Measurements from ENCODE around the gene PTPRT.
A peak's percentile ranks its signal among the peaks of the same experiment; 100 is the strongest.

PTPRT gene

DNA sequence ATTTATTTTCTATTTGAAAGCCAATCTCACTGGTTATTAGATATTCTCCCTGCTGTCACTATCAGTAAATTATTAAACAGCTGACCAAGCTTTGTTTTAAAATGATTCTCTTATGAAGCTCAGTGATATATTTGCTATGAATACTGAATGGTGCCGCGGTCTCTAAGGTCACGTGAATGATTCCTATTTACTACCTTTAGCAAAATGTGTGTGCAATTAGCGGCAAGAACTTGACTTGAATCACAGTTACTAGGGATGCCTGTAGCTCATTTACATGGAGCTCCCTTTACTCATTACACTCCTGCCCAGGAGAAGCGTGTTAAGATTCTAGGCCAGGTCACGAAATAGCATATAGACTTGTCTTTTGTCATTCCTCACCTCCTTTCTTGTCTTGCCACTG is 12.4 kb upstream of the PTPRT start:
- H3K36me3 ChIP-seq (ENCODE audit: control insufficient read depth, insufficient read depth, low read length, severe bottlenecking), result no peaks in the 10 kb centered on the region
- H3K9me3 ChIP-seq (ENCODE audit: control insufficient read depth, low read length), result no peaks in the 10 kb centered on the region
- H3K27me3 ChIP-seq (replicated peaks; ENCODE audit: control insufficient read depth, insufficient read depth, low read length), result no peaks in the 10 kb centered on the region
- DNase-seq (ENCODE audit: low read depth), result no peak
- H3K9ac ChIP-seq (ENCODE audit: low read length), result no peak overlapping the region
- no peaks in the 10 kb centered on the region for H3K4me1 ChIP-seq (ENCODE audit: control insufficient read depth, insufficient read depth, low read length)
- no peak overlapping the region for H3K4me3 ChIP-seq (ENCODE audit: low read length)

DNA sequence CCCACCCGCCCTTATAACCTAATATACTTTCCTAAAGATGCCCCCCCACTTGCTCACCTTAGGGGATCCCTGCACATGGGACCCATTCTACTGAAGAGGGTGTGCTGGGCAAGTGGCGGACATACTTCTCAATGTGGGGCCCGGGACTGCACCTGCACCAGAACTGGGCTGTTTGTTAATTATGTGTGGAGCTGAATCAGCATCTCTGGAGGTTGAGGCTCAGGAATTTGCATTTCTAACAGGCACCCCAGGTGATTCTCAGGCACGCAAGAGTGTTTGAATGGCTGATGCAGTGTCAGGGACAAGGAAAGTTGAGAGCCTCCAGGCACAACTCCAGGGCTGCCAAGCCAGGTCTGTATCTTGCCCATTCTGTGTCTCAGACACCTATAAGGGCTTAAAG is 8.9 kb upstream of the PTPRT start:
- Histone ChIP-seq H3K36me3 (ENCODE audit: control insufficient read depth, insufficient read depth, low read length, severe bottlenecking) (no peaks in the 10 kb centered on the region), H3K27me3 (replicated peaks; ENCODE audit: control insufficient read depth, insufficient read depth, low read length) (no peaks in the 10 kb centered on the region), H3K9me3 (ENCODE audit: control insufficient read depth, low read length) (no peaks in the 10 kb centered on the region), H3K9ac (ENCODE audit: low read length) (no peak overlapping the region), H3K4me3 (ENCODE audit: low read length) (no peak overlapping the region), H3K4me1 (ENCODE audit: control insufficient read depth, insufficient read depth, low read length) (no peaks in the 10 kb centered on the region)
- DNase-seq (ENCODE audit: low read depth), result no peak

DNA sequence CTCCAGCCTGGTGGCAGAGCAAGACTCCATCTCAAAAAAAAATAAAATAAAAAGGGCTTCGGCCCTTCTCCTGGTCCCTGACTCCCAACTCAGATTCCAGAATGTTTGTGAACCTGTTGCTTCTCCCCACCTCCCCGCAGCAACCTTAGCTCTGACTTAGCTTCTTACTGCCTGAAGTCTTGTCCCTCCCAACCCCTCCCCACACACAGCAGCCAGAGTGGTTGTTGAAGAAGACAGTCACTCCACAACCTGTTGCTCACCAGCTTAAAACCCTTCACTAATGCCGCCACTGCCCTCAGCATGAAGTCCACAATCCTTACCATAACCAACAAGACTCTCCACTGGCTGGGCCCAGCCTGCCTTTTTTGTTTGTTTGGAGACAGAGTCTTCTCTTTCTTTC is 6.5 kb upstream of the PTPRT start:
- Histone ChIP-seq H3K9ac (ENCODE audit: low read length) (no peak overlapping the region), H3K27me3 (replicated peaks; ENCODE audit: control insufficient read depth, insufficient read depth, low read length) (peaks cover 6% of the 10 kb centered on the region), H3K9me3 (ENCODE audit: control insufficient read depth, low read length) (no peaks in the 10 kb centered on the region), H3K36me3 (ENCODE audit: control insufficient read depth, insufficient read depth, low read length, severe bottlenecking) (no peaks in the 10 kb centered on the region), H3K4me3 (ENCODE audit: low read length) (no peak overlapping the region), H3K4me1 (ENCODE audit: control insufficient read depth, insufficient read depth, low read length) (peaks cover 13% of the 10 kb centered on the region)
- DNase-seq (ENCODE audit: low read depth), result no peak

DNA sequence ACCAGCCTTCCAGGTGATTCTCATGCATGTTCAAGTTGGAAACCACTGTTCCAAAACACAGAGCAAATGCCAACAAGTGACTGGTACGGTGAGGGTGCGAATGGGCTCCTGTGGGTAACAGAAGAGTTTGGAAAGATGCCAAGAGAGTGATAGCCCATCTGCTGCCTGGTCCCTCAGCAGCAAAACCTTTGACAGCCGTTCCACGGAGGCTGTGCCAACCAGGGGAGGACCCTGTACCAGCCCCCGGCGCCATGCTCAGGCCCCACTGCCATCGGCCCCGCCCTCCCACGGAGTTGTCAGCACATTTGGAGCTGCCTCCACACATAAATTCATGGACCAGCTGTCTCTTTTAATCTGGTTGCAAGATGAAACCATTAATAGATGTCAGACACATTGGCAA is 4.4 kb upstream of the PTPRT start:
- Histone ChIP-seq H3K27me3 (replicated peaks; ENCODE audit: control insufficient read depth, insufficient read depth, low read length) (peaks cover 13% of the 10 kb centered on the region), H3K4me3 (ENCODE audit: low read length) (no peak overlapping the region), H3K9ac (ENCODE audit: low read length) (no peak overlapping the region), H3K36me3 (ENCODE audit: control insufficient read depth, insufficient read depth, low read length, severe bottlenecking) (no peaks in the 10 kb centered on the region), H3K4me1 (ENCODE audit: control insufficient read depth, insufficient read depth, low read length) (peaks cover 13% of the 10 kb centered on the region), H3K9me3 (ENCODE audit: control insufficient read depth, low read length) (no peaks in the 10 kb centered on the region)
- DNase-seq (ENCODE audit: low read depth), result no peak

DNA sequence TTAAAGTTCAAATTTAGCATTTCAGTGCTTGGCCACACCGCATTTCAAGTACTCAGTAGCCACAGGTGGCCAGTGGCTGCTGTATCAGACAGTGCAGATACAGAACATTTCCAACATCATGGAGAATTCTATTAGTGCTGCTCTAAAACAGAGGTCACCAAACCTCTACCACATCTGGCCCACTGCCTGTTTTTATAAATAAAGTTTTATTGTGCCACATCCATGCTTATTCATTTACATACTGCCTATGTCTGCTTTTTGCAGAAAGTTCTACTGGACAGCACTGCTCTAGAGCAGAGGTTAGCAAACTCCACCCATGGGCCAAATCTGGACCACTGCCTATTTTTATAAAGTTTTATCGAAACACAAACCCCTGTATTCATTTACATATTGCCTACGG is 3.7 kb upstream of the PTPRT start:
- no peak overlapping the region for H3K9ac ChIP-seq (ENCODE audit: low read length)
- H3K4me1 ChIP-seq (ENCODE audit: control insufficient read depth, insufficient read depth, low read length), result peaks cover 13% of the 10 kb centered on the region
- H3K4me3 ChIP-seq (ENCODE audit: low read length), result no peak overlapping the region
- no peaks in the 10 kb centered on the region for H3K9me3 ChIP-seq (ENCODE audit: control insufficient read depth, low read length)
- no peaks in the 10 kb centered on the region for H3K36me3 ChIP-seq (ENCODE audit: control insufficient read depth, insufficient read depth, low read length, severe bottlenecking)
- peaks cover 14% of the 10 kb centered on the region for H3K27me3 ChIP-seq (replicated peaks; ENCODE audit: control insufficient read depth, insufficient read depth, low read length)
- DNase-seq (ENCODE audit: low read depth), result no peak

DNA sequence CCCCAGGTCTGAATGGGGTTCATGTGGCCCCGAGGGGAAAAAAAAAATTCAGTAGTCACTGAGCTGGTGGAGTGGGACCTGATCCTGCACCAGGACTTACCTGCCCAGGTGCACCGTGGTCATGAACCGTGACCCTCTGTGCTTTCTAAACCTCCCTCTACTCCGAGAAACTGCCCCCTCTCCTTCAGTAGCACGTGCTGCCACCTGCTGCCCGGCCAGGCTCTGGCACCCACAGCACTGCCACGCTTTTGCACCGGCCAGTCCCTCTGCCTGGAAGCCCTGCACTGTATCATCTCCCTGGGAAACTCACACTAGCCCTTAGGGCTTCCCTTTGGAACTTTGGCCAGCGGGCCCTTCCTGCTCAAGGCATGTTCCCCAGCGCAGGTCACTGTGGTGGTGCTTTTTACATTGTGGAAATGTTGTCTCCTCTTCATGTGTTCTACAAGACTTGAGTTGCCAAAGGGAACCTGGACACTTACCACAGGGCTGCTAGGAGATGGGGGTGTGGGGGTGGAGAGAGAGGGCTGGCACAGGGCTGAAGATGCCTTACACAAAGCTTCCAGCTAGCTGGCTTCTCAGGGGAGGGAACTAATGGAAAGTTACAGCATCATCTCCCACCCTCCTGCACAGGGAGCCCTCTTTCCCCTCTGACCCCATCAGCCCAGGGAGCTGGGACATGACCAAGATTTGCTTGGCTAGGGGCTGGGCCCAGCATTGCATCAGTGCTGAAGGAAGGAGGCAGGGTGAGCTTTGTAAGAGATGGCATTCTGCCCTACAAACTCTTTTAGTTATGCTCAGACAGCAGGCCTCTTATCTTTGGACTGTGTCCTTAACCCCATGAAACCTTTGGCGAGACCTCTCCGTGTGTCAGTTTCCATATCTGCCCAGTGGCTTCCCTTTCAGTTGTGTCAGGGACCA is 2.5 kb upstream of the PTPRT start:
- H3K9me3 ChIP-seq (ENCODE audit: control insufficient read depth, low read length), result no peaks in the 10 kb centered on the region
- no peak for DNase-seq (ENCODE audit: low read depth)
- H3K4me1 ChIP-seq (ENCODE audit: control insufficient read depth, insufficient read depth, low read length), result peaks cover 13% of the 10 kb centered on the region
- no peak overlapping the region for H3K4me3 ChIP-seq (ENCODE audit: low read length)
- no peak overlapping the region for H3K9ac ChIP-seq (ENCODE audit: low read length)
- peaks cover 20% of the 10 kb centered on the region for H3K27me3 ChIP-seq (replicated peaks; ENCODE audit: control insufficient read depth, insufficient read depth, low read length)
- no peaks in the 10 kb centered on the region for H3K36me3 ChIP-seq (ENCODE audit: control insufficient read depth, insufficient read depth, low read length, severe bottlenecking)

DNA sequence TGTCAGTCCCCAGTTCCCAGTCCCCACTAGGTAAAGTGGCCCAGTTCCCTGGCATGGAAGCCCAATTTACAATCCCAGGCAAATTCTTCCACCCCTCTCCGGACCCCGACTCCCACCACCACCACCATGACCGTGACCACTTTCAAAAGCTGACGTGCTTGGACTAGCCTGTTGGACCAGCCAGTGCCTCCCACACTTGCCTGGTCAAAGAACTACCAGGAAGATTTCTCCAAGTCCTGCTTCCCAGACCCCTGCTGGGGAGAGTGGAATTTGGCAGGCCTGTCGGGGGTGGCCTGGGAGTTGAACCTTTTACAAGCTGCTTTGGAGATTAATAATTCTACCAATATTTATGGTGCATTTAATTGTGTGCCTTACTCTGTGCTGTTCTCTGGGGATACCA is 1.4 kb upstream of the PTPRT start:
- peaks cover 24% of the 10 kb centered on the region for H3K27me3 ChIP-seq (replicated peaks; ENCODE audit: control insufficient read depth, insufficient read depth, low read length)
- no peak overlapping the region for H3K4me3 ChIP-seq (ENCODE audit: low read length)
- no peak overlapping the region for H3K9ac ChIP-seq (ENCODE audit: low read length)
- H3K9me3 ChIP-seq (ENCODE audit: control insufficient read depth, low read length), result no peaks in the 10 kb centered on the region
- no peaks in the 10 kb centered on the region for H3K36me3 ChIP-seq (ENCODE audit: control insufficient read depth, insufficient read depth, low read length, severe bottlenecking)
- DNase-seq (ENCODE audit: low read depth), result no peak
- H3K4me1 ChIP-seq (ENCODE audit: control insufficient read depth, insufficient read depth, low read length), result peaks cover 13% of the 10 kb centered on the region

DNA sequence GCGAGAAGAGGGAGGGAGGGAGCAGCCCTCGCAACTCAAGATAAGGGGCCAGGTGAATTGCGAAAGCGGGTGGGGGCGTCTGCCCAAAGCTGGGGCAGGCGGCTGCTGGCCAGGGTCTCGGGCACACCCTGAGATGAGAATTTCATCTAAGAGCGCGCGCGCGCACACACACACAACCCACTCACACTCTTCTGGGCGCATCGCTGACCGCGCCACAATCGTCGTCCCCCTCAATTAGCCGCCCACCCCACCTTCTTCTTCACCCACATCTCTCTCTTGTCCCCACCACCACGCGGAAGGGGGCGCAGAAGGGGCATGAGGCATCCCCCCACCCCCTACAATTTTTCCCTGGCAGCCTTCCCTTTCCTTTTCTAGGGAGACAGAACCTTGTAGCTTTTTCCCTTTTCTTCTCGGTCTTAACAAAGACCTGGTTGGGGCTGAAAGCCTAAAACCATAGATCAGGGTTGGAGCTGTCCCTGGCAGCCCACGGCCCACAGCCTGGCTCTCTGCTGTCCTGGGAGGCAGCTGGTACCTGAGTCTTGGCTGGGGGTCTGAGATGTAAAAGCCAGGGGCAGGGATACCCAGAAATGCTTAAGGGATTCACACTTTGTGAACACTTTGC is 737 bp upstream of the PTPRT start:
- H3K4me1 ChIP-seq (ENCODE audit: control insufficient read depth, insufficient read depth, low read length), result peaks cover 13% of the 10 kb centered on the region
- no peaks in the 10 kb centered on the region for H3K36me3 ChIP-seq (ENCODE audit: control insufficient read depth, insufficient read depth, low read length, severe bottlenecking)
- H3K27me3 ChIP-seq (replicated peaks; ENCODE audit: control insufficient read depth, insufficient read depth, low read length), result peaks cover 24% of the 10 kb centered on the region
- DNase-seq (ENCODE audit: low read depth), result no peak
- no peaks in the 10 kb centered on the region for H3K9me3 ChIP-seq (ENCODE audit: control insufficient read depth, low read length)
- no peak overlapping the region for H3K4me3 ChIP-seq (ENCODE audit: low read length)
- H3K9ac ChIP-seq (ENCODE audit: low read length), result no peak overlapping the region

DNA sequence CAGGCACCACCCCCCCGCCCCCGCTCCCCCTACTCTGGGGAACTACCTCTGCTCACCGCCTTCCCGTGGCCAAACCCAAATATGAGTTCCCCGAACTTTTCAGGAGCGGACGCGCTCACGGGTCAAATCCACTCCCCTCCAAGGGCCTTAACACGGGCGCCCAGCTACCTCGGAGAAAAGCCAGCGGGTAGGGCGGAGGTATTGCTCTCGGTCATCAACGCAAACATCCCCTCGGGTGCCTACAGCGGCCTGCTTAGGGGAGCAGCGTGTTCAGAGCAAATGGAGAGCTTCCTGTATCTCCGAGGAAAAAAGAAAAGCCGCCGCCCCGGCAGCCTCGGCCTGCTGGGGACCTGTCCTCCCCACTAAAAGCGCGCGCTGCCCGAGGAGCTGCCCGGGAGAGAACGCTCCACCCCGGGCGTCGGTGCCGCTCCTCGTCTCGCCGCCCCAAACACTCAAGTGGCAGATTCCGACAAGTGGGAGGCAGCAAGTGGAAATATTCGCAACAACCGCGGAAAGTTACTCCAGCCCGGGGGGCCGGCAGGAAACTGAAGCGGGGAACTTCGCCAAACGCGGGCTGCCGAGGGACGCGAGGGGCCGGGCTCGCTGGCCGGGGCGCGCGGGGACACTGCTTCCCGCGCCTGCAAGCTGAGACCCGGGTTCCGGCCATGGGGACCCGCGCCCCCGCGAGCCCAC is 699 bp downstream of the PTPRT start:
- H3K36me3 ChIP-seq (ENCODE audit: control insufficient read depth, insufficient read depth, low read length, severe bottlenecking), result no peaks in the 10 kb centered on the region
- no peaks in the 10 kb centered on the region for H3K9me3 ChIP-seq (ENCODE audit: control insufficient read depth, low read length)
- H3K9ac ChIP-seq (ENCODE audit: low read length), result no peak overlapping the region
- peaks cover 27% of the 10 kb centered on the region for H3K27me3 ChIP-seq (replicated peaks; ENCODE audit: control insufficient read depth, insufficient read depth, low read length)
- no peak overlapping the region for H3K4me3 ChIP-seq (ENCODE audit: low read length)
- H3K4me1 ChIP-seq (ENCODE audit: control insufficient read depth, insufficient read depth, low read length), result peaks cover 13% of the 10 kb centered on the region
- DNase-seq (ENCODE audit: low read depth), result no peak

DNA sequence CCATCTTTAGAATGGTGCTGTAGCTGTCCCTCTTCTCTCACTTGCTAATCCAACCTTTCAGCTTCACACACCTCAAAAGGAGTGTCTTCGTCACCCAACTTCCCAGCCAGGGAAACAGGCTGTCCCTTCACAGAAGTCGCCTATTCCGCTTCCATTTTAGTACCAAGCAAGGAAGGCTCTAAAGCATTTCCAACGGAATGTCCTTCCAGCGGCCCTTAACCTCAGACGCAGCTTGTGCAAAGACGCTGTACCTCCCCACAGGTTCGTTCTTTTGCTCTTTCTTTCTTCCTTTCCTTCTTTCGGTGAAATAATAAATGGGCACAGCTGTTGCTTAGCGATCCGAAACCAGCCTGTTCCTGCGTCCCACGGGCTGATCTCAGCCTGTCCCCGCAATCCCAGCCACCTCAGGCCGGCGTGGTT is 1.5 kb downstream of the PTPRT start:
- H3K9ac ChIP-seq (ENCODE audit: low read length), result no peak overlapping the region
- DNase-seq (ENCODE audit: low read depth), result no peak
- no peaks in the 10 kb centered on the region for H3K36me3 ChIP-seq (ENCODE audit: control insufficient read depth, insufficient read depth, low read length, severe bottlenecking)
- no peaks in the 10 kb centered on the region for H3K9me3 ChIP-seq (ENCODE audit: control insufficient read depth, low read length)
- peaks cover 13% of the 10 kb centered on the region for H3K4me1 ChIP-seq (ENCODE audit: control insufficient read depth, insufficient read depth, low read length)
- peak overlapping the region; percentile 29 for H3K4me3 ChIP-seq (ENCODE audit: low read length)
- H3K27me3 ChIP-seq (replicated peaks; ENCODE audit: control insufficient read depth, insufficient read depth, low read length), result peaks cover 27% of the 10 kb centered on the region

DNA sequence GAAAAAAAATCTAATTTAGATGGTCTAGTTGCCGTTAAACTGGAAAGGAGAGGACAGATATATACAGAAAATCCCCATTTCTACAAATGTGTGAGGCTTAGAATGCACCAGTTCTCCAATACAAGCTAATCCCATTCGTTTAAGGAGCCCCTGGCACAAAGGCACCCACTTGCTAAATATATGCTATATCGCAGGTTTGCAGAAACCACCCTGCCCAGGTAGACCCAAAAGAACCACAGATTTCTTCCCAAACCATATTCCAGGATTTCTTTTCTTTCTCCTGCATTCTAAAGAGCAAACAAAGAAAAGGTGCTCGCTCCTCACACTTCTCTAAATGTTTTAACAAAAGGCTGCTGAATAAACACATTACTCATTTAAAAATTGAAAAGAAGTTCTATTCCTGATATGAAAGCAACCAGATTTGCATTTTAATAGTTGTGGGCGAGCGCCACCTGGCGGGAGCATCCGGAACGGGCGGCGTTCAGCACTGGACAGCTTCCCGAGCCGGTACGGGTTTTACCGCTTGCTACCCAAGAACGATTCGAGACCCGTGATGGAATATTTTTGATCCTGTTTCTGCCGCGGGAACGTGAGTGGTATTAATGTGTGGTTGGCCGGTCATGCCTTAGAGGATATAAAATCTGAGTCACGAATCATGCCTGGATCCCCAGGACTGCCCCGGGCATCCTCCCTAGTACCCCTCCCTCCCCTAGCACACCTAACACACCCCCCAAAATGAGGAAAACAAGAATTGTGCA is 2.1 kb downstream of the PTPRT start:
- Histone ChIP-seq H3K4me1 (ENCODE audit: control insufficient read depth, insufficient read depth, low read length) (peaks cover 10% of the 10 kb centered on the region), H3K9me3 (ENCODE audit: control insufficient read depth, low read length) (no peaks in the 10 kb centered on the region), H3K9ac (ENCODE audit: low read length) (no peak overlapping the region), H3K4me3 (ENCODE audit: low read length) (no peak overlapping the region), H3K27me3 (replicated peaks; ENCODE audit: control insufficient read depth, insufficient read depth, low read length) (peaks cover 27% of the 10 kb centered on the region), H3K36me3 (ENCODE audit: control insufficient read depth, insufficient read depth, low read length, severe bottlenecking) (no peaks in the 10 kb centered on the region)
- DNase-seq (ENCODE audit: low read depth), result peak; percentile 79

Measured in adipocyte (in vitro differentiated cells).